HG03196 (cell line): ENCODE data around the gene SOX8.

Experiments
- ATAC-seq: cut with Tn5 transposase; IDR thresholded peaks from one replicate; pipeline ENCODE4 v1.9.1; 2021; ENCODE audit not compliant: unreplicated experiment

SOX8 gene

GRCh38 chr16:1003391-1004347 is 22.1 kb downstream of the SOX8 start:
- ATAC-seq = no peak

GRCh38 chr16:1005286-1005685 is 23.7 kb downstream of the SOX8 start:
- no peak for ATAC-seq

DNA sequence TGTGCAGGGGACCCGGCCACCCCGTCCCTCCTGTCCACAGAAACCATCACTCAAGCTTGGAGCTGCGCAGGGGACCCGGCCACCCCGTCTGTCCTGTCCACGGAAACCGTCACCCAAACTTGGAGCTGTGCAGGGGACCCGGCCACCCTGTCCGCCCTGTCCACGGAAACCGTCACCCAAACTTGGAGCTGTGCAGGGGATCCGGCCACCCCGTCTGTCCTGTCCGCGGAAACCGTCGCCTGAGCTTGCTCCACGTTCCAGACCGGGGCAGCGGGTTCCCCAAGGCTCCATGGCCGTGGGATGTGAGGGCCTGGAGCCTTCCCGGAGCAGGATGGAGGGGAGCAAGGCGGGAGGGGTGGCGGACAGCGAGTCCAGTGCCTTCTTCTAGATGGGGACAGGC is 25.2 kb downstream of the SOX8 start:
- ATAC-seq = no peak

- ATAC-seq = no peak
These were observed 25.8 kb downstream of the SOX8 start for GRCh38 chr16:1007284-1007850.

DNA sequence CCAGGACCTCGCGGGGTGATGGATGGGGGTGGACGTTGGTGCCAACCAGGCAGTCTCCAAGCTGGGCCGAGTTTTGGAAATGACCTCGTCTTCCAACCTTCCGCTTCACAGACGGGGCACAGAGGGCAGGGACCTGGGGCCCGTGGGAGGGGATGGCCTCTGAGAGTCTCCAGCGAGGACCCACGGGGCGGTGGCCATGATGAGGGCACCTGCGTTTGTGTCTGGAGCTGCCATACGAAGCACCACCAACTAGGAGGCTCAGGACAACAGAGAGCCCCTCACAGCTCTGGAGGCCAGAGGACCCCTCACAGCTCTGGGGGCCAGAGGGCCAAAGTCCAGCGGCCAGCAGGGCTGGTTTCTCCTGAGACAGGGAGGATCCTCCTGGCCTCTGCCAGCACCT is 26.5 kb downstream of the SOX8 start:
- ATAC-seq = no peak

- ATAC-seq = no peak
These were observed 28.0 kb downstream of the SOX8 start for GRCh38 chr16:1009358-1010150.

GRCh38 chr16:1010251-1010650 is 28.7 kb downstream of the SOX8 start:
- ATAC-seq = no peak

DNA sequence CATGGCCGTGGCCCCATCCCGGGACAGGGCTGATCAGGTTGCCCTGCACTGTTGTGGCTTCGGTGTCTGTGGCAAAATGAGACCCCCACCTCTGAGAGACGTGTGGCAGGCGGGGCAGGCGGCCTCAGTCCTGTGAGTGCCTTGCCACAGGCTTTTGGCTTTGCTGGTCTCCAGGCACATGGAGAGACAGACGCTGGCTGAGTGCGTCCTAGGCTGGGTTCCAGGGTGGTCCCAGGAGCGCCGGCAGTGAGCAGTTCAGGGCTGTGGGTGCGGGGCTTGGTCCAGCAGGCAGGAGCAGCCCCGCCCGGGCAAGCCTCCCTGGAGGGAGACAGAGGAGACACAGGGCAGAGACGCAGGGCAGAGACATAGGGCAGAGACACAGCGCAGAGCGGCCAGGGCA is 29.2 kb downstream of the SOX8 start:
- ATAC-seq = no peak

DNA sequence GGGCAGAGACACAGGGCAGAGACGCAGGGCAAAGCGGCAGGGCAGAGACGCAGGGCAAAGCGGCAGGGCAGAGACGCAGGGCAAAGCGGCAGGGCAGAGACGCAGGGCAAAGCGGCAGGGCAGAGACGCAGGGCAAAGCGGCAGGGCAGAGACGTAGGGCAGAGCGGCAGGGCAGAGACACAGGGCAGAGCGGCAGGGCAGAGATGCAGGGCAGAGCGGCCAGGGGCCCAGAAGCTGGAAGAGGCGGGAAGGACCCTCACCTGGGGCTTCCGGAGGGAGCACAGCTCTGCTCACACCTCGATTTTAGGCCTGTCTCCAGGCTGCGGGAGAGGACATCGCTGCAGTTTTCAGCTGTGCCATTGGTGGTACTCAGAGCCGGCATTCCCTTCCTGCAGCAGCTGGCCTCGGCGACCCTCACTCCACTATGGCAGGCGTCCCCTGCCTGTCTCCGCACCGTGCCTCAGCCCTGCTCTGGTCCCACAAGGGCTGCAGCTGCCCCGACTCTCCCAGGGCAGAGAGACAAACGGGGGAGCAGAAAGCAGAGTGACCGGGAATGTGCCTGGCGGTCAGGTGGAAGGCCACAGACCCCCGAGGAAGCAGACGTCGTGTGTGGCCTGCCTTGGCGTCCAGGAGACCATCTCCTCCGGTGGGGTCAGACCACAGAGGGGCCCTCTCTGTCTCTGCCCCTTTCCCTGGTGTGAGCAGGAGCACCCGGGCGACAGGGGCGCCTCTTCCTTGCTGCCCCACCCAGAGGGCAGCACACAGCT is 29.9 kb downstream of the SOX8 start:
- no peak for ATAC-seq

GRCh38 chr16:1012135-1012534 is 30.6 kb downstream of the SOX8 start:
- no peak for ATAC-seq

DNA sequence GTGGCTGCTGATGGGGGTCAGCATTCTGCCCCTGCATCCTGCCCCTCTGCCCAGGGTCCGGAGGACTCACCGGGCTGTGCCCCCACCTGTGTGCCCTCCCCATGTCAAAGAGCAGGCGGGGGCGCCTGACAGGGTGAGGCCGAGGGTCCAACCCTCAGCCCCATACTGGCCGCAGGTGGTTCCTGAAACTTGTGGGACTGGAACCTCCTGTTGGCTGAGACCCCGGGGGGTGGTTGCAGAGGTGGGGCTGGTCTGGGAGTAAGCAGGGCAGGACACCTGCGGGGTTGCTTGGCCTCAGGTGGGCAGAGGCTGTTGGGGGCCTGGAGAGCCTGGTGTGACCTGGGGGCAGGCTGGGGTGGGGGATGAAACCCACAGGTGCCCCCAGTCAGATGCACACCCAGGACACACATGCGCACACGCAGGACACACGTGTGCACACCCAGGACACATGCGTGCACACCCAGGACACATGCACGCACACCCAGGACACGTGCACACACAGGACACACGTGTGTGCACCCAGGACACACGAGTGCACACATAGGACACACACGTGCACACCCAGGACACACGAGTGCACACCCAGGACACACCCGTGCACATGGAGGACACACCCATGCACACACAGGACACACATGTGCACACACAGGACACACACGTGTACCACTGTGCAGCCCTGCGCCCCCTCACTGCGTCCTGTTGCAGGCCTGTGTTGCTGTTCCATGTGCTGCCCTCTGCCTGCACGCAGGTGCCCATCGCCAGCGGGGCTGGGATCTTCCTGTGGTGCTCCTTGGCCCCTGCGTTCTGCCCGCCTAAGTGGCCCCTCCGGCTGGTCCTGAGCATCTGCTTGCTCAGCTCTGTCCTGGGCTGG is 31.4 kb downstream of the SOX8 start:
- ATAC-seq = no peak

DNA sequence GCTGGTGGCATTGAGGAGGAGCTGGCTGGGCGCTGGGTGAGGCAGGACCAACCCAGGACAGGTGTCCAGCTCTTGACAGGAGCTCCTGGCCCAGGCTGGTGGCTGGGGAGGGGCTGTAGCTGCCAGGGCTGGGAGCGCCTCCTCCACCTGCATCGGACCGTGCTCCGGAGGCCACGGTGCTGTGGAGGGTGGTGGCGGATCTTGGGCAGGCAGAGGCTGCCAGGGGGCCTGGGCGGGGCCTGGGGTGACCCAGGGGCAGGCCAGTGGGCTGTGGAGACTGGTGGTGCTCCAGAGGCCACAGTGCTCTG is 32.0 kb downstream of the SOX8 start:
- ATAC-seq = no peak

DNA sequence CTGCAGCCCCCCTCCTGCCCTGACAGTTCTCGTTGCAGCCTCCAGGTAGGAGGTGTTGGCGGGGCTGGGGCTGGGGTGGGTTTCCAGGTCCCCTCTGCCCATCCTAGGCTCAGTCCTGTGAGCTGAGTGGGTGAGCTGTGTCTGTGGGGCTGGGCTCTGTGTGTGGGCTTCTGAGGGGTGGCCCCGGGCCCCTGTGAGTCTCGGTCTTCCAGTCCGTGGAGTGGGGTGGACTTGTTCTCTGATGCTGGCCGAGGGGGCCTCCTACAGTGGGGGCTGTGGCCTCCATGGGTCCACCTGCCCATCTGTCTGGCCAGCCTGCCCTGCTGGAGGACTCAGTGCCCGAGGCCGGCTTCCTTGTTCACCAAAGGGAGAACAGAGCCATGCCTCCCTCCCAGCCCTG is 32.7 kb downstream of the SOX8 start:
- ATAC-seq = no peak

DNA sequence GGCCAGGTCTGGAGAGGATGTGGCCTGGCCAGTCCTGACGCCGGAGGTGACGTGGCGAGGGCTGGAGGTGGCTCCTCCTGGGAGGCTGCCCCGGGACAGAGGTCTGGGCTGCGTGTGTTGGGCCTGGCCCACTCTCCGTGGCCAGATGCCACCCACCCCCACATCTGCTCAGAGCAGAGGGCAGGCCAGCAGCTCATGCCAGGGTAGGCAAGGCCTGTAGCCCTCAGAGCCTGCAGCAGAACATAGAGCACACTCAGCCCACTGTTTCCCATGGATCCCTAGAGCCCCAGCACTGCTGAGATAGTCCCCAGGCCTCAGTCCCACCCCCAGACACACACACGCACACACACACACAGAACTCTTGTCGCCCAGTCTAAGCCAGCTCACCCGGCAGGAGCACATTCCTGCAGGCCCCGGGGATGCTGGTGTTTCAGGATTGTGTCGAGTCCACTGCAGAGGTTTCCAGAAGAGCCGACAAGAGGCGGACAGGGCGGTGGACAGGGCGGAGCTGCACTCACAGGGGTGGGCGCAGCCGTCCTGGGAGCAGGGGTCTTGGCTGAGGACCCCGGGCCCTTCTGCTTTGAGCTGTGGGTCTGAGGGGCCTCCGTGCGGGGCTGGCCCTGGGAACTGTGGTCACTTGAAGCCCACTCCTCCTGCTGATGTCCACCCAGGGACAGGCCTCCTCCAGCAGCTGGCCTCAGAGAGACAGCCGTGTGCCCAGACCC is 33.4 kb downstream of the SOX8 start:
- ATAC-seq = no peak

DNA sequence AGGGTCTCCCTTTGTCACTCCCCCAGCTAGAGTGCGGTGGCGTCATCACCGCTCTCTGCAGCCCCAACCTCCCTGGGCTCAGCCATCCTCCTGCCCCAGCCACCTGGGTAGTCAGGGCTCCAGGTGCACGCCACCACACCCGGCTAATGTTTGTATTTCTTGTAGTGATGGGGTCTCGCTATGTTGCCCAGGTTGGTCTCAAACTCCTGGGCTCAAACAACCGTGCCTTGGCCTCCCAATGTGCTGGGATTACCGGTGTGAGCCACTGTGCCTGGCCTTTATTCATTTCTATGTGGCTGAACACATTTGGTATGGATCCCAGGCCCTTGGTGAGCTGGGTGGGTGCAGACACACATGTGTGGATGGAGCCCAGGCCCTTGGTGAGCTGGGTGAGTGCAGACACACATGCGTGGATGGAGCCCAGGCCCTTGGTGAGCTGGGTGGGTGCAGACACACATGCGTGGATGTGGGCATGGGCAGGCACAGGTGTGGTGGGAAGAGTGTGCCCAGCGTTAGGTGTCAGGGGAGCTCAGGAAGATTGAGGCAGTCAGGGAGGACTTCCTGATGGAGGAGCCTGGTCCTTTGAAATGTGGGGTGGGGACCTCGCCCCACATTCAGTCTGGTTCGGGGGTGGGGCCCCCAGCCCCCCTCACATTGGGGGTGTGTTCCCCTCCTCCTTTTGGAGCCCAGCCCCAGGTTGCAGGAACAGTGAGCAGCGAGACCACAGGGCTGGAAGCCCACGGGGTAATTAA is 37.1 kb downstream of the SOX8 start:
- ATAC-seq = no peak

DNA sequence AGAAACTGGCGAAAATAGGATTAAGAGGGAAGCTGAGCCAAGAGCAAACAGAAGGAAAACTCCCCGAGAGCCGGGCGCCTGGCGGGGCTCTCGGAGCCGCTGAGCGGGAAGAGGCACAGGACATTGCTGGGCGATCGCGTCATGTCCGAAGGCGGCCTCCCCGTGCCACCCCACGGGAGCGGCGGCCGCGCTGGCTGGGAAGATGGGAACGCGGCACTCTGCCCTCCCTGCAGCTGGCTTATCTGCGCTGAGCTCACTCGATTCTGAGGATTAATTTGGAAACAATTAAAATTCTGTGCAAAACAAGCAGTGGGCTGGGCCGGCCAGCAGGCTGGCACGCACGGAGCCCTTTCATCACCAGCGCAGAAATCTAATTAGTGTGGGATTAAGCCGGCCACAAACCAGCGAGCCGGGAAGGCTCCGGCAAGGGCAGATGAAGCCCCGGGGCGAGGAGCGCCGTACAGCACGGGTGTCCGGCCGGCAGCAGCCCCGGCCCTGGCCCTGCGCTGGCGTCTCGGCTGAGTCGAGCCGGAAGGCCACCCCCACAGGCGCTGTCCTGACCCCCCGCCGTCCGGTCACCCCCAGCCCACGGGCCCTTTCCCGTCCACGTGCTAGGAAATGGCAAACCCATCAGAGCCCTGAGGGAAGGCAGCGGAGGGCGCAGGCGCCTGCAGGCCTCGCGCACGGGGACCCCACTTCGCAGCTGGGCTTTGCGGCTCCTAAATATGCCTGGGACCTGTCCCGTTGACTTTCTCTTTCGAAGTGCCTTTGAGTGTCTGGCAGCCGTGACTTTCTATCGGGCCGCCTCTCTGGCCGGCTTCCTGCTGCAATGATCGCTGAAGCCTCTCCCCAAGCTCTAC is 37.9 kb downstream of the SOX8 start:
- no peak for ATAC-seq

GRCh38 chr16:1020091-1020399 is 38.5 kb downstream of the SOX8 start:
- no peak for ATAC-seq

DNA sequence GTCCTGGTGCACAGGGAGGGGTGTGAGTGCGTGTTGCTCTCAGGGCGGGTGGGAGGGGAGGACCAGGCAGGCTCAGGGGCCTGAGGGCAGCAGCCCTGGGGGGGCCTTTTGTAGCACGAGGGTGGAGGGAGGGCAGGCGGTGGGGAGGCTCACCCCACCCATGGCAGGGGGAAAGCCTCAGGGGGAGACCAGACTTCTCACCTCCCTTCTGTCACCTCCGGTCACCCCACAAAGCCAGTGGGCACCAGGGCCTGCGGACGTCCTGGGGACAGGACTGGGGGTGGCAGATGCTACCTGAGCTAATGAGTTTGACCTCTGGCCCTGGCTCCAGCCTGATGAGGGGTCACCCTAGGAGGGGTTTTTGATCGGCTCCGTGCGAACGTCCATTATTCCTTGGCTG is 39.0 kb downstream of the SOX8 start:
- ATAC-seq = no peak
